Measurements from ENCODE around the gene LPIN2. TPM values are rescaled to one million over a fixed set of nuclear protein-coding genes. Genes with fewer than 3 reads are reported as not detected.

LPIN2 gene
- total RNA-seq, 1 donor from 2014 or later: 24.9 TPM

- DNase-seq (ENCODE audit: low read depth): no peak
- no peaks in the 10 kb centered on the region for H3K27me3 ChIP-seq (ENCODE audit: control insufficient read depth, insufficient read depth, low read length)
- no peaks in the 10 kb centered on the region for H3K36me3 ChIP-seq (ENCODE audit: control insufficient read depth, insufficient read depth, low read length)
- TF ChIP-seq CTCF (IDR thresholded peaks at IDR 0.05; ENCODE audit: insufficient read depth, low read length, poor library complexity, severe bottlenecking): no peak
- no peak overlapping the region for H3K4me3 ChIP-seq (ENCODE audit: low read depth, low read length)
These were observed 28.2 kb downstream of the LPIN2 start for GRCh38 chr18:2984703-2985261.

GRCh38 chr18:2984091-2984490 lies 28.9 kb downstream of the LPIN2 start:
- DNase-seq (ENCODE audit: low read depth): no peak
- TF ChIP-seq CTCF (IDR thresholded peaks at IDR 0.05; ENCODE audit: insufficient read depth, low read length, poor library complexity, severe bottlenecking): no peak
- Histone ChIP-seq H3K4me3 (ENCODE audit: low read depth, low read length) (no peak overlapping the region), H3K27me3 (ENCODE audit: control insufficient read depth, insufficient read depth, low read length) (no peaks in the 10 kb centered on the region), H3K36me3 (ENCODE audit: control insufficient read depth, insufficient read depth, low read length) (no peaks in the 10 kb centered on the region)

GRCh38 chr18:2983296-2983695 lies 29.6 kb downstream of the LPIN2 start:
- Histone ChIP-seq H3K36me3 (ENCODE audit: control insufficient read depth, insufficient read depth, low read length) (no peaks in the 10 kb centered on the region), H3K4me3 (ENCODE audit: low read depth, low read length) (no peak overlapping the region), H3K27me3 (ENCODE audit: control insufficient read depth, insufficient read depth, low read length) (no peaks in the 10 kb centered on the region)
- TF ChIP-seq CTCF (IDR thresholded peaks at IDR 0.05; ENCODE audit: insufficient read depth, low read length, poor library complexity, severe bottlenecking): no peak
- no peak for DNase-seq (ENCODE audit: low read depth)

GRCh38 chr18:2982452-2983269 lies 30.3 kb downstream of the LPIN2 start:
- Histone ChIP-seq H3K36me3 (ENCODE audit: control insufficient read depth, insufficient read depth, low read length) (no peaks in the 10 kb centered on the region), H3K4me3 (ENCODE audit: low read depth, low read length) (no peak overlapping the region), H3K27me3 (ENCODE audit: control insufficient read depth, insufficient read depth, low read length) (no peaks in the 10 kb centered on the region)
- no peak for TF ChIP-seq CTCF (IDR thresholded peaks at IDR 0.05; ENCODE audit: insufficient read depth, low read length, poor library complexity, severe bottlenecking)
- no peak for DNase-seq (ENCODE audit: low read depth)

- no peaks in the 10 kb centered on the region for H3K27me3 ChIP-seq (ENCODE audit: control insufficient read depth, insufficient read depth, low read length)
- no peak overlapping the region for H3K4me3 ChIP-seq (ENCODE audit: low read depth, low read length)
- TF ChIP-seq CTCF (IDR thresholded peaks at IDR 0.05; ENCODE audit: insufficient read depth, low read length, poor library complexity, severe bottlenecking): no peak
- DNase-seq (ENCODE audit: low read depth): no peak
- H3K36me3 ChIP-seq (ENCODE audit: control insufficient read depth, insufficient read depth, low read length): no peaks in the 10 kb centered on the region
These were observed 30.9 kb downstream of the LPIN2 start for GRCh38 chr18:2982022-2982421.

Measured in kidney epithelial cell (primary cell).